ENCODE measurements around the gene MRPS21.

GRCh38 chr1:150302902-150303301, 9.2 kb downstream of the MRPS21 start:
- TF ChIP-seq CTCF (conservative IDR thresholded peaks at IDR 0.05 in 1 of 2, IDR thresholded peaks at IDR 0.05 in 1 of 2; ENCODE audit: extremely low read depth in 1 of 2, insufficient read depth in 1 of 2, low read depth in 1 of 2, low read length in 2 of 2) (no peak), EZH2 (IDR thresholded peaks at IDR 0.05; ENCODE audit: borderline replicate concordance, low read length) (no peak)

Measured in mammary epithelial cell (primary cell).